Kidney (tissue), 14 donors: Measurements from ENCODE around the gene STEAP2. TPM values are rescaled to one million over a fixed set of nuclear protein-coding genes. Genes with fewer than 3 reads are reported as not detected.

Source experiments
- DNase-seq, 5 donors: peaks; one replicate each; pipeline ENCODE4 v3.0.0-alpha.2; 2013 to 2020
- FAIRE-seq: peaks from 2 replicates; lab custom pipeline; 2012; peaks lifted over from hg19 to GRCh38; lab: Jason Lieb, UNC
- H3K27ac ChIP-seq, 2 donors: one replicate each; pipeline ENCODE4 v1.7.0; 2013; ENCODE audit warnings: low read depth in 2 of 2, low read length in 2 of 2, inconsistent platforms in 1 of 2
- H3K27me3 ChIP-seq: one replicate; pipeline ENCODE4 v1.7.1; 2013; ENCODE audit warnings: low read length, inconsistent platforms; ENCODE audit not compliant: control insufficient read depth, insufficient read depth
- H3K36me3 ChIP-seq, 3 donors: one replicate each; pipeline versions ENCODE4 v1.7.0 to v1.7.1; 2013; ENCODE audit warnings: low read length in 3 of 3, control low read depth in 1 of 3, inconsistent platforms in 1 of 3; ENCODE audit not compliant: insufficient read depth in 3 of 3, control insufficient read depth in 2 of 3
- H3K4me1 ChIP-seq, 3 donors: one replicate each; pipeline versions ENCODE4 v1.7.0 to v1.7.1; 2013; ENCODE audit warnings: low read length in 3 of 3, inconsistent platforms in 1 of 3, low read depth in 1 of 3; ENCODE audit not compliant: control insufficient read depth in 2 of 3, insufficient read depth in 2 of 3
- H3K4me3 ChIP-seq, 3 donors: one replicate each; pipeline versions ENCODE4 v1.7.0 to v1.8.1; 2013; ENCODE audit warnings: low read length in 3 of 3, control low read depth in 1 of 3, inconsistent platforms in 1 of 3
- H3K9ac ChIP-seq, 3 donors: one replicate each; pipeline versions ENCODE4 v1.7.0 to v1.7.1; 2013; ENCODE audit warnings: low read length in 3 of 3, control low read depth in 1 of 3, inconsistent platforms in 1 of 3
- H3K9me3 ChIP-seq, 3 donors: one replicate each; pipeline versions ENCODE4 v1.7.0 to v1.7.1; 2013; ENCODE audit warnings: low read length in 3 of 3, control low read depth in 1 of 3, inconsistent platforms in 1 of 3; ENCODE audit not compliant: control insufficient read depth in 2 of 3, insufficient read depth in 1 of 3
- CTCF ChIP-seq: IDR thresholded peaks from 3 replicates; pipeline ENCODE4 v1.5.1; 2012; ENCODE audit warnings: mild to moderate bottlenecking, moderate library complexity, borderline replicate concordance; ENCODE audit not compliant: insufficient read depth; ENCODE audit errors: extremely low read depth
- intact Hi-C: fragments of 100-400 bp; cut with DNase I; formaldehyde crosslinking; loops from one replicate; pipeline ENCODE4 v1.11.1; 2022
- polyA plus RNA-seq: library from polyadenylated mRNA; stranded (reverse); fragments of 350-450 nt; fragmentation: Illumina TruSeq; extraction: RNeasy Lipid Tissue Mini Kit (QIAGEN cat#74804); gene quantifications from one replicate; pipeline ENCODE4 v1.2.3, GENCODE V29; 2014; ENCODE audit warnings: low read depth, low replicate concordance; ENCODE audit not compliant: insufficient read depth
- total RNA-seq: library from RNA; stranded (reverse); fragmentation: NEBNext Ultra II Directional; extraction: Animal tissue kit (Norgen Biotek cat#: 25700); gene quantifications from one replicate; pipeline ENCODE4 v1.2.1, GENCODE V29; 2021
- donor health status: control.
- donor health status: control.
- donor health status: control.
- donor health status: control.
- donor health status: control.
- donor health status: DM: yes; HTN: yes; CAD: no.
- donor health status: Normal renal cell carcinoma (clear cell type).

Gene STEAP2
- total and polyA plus RNA-seq, 2 donors from 2014 or later: 8.9 to 15.8 TPM

GRCh38 chr7:90256778-90257177 lies 45.2 kb downstream of the STEAP2 start:
- Histone ChIP-seq H3K27me3 (no peaks in the 10 kb centered on the region), H3K36me3 (no peaks in the 10 kb centered on the region), H3K4me1 (no peaks in the 10 kb centered on the region), H3K9me3 (peaks cover 0 to 4% (median 0%) of the 10 kb centered on the region in 3 donors), H3K9ac (no peak overlapping the region), H3K4me3 (no peak overlapping the region), H3K27ac (no peak overlapping the region)
- no peak for TF ChIP-seq CTCF
- FAIRE-seq: no peak
- intact Hi-C loops: no loop called here
- no peak for DNase-seq

GRCh38 chr7:90261441-90261840 lies 49.9 kb downstream of the STEAP2 start:
- TF ChIP-seq CTCF: no peak
- H3K9ac ChIP-seq: no peak overlapping the region
- intact Hi-C loops: no loop called here
- H3K27ac ChIP-seq: no peak overlapping the region
- no peaks in the 10 kb centered on the region for H3K9me3 ChIP-seq
- FAIRE-seq: no peak
- H3K27me3 ChIP-seq: no peaks in the 10 kb centered on the region
- H3K36me3 ChIP-seq: no peaks in the 10 kb centered on the region
- H3K4me3 ChIP-seq: no peak overlapping the region
- peak in 1 of 5 donors; percentile 10 for DNase-seq
- H3K4me1 ChIP-seq: peaks cover 0 to 3% (median 0%) of the 10 kb centered on the region in 3 donors

- no peaks in the 10 kb centered on the region for H3K27me3 ChIP-seq
- no peak overlapping the region for H3K4me3 ChIP-seq
- peak; percentile 98 for FAIRE-seq
Observed at GRCh38 chr7:90262438-90262837, 50.9 kb downstream of the STEAP2 start.

More at GRCh38 chr7:90262438-90262837, 50.9 kb downstream of the STEAP2 start:
- Histone ChIP-seq H3K9ac (no peak overlapping the region), H3K36me3 (no peaks in the 10 kb centered on the region), H3K4me1 (peaks cover 0 to 3% (median 0%) of the 10 kb centered on the region in 3 donors), H3K27ac (no peak overlapping the region), H3K9me3 (no peaks in the 10 kb centered on the region)
- intact Hi-C loops: no loop called here
- DNase-seq: peak in 2 of 5 donors; percentile 24 to 37
- peak; percentile 40 for TF ChIP-seq CTCF
